HepG2 (cell line): ENCODE data around the gene ZNF562. TPM values are rescaled to one million over a fixed set of nuclear protein-coding genes. Genes with fewer than 3 reads are reported as not detected.

Experiments
- ATF2 ChIP-seq: sonication (generic); formaldehyde crosslinking; IDR thresholded peaks from 2 replicates; pipeline ENCODE4 v1.4.0; 2020; ENCODE audit warnings: missing genetic modification reagents
- CBFB ChIP-seq: sonication (generic); formaldehyde crosslinking; IDR thresholded peaks from 2 replicates; pipeline ENCODE4 v1.4.0; 2020; ENCODE audit warnings: missing genetic modification reagents
- DMAP1 ChIP-seq: IDR thresholded peaks from 2 replicates; pipeline ENCODE4 v1.6.1; 2016
- NR2F6 ChIP-seq, 2 experiments: IDR thresholded peaks; 2 replicates each; pipeline ENCODE4 v1.6.1; 2016; ENCODE audit warnings: antibody characterized with exemption in 1 of 2, mild to moderate bottlenecking in 1 of 2
- ZBTB42 ChIP-seq: sonication (generic); formaldehyde crosslinking; IDR thresholded peaks from 2 replicates; pipeline ENCODE4 v1.5.0; 2020; ENCODE audit warnings: mild to moderate bottlenecking, missing genetic modification reagents
- ZBTB49 ChIP-seq: sonication (generic); formaldehyde crosslinking; IDR thresholded peaks from 2 replicates; pipeline ENCODE4 v1.4.0; 2020; ENCODE audit warnings: missing genetic modification reagents, borderline replicate concordance
- ZFY ChIP-seq: sonication (generic); formaldehyde crosslinking; IDR thresholded peaks from 2 replicates; pipeline ENCODE4 v1.4.0; 2020; ENCODE audit warnings: missing genetic modification reagents
- ZHX2 ChIP-seq, 2 experiments: sonication (generic) in 1 of 2; formaldehyde crosslinking in 1 of 2; IDR thresholded peaks; 2 replicates each; pipeline versions ENCODE4 v1.6.1 to v1.9.0; 2014 to 2022; ENCODE audit warnings: antibody characterized with exemption in 1 of 2, borderline replicate concordance in 1 of 2, inconsistent platforms in 1 of 2, low read depth in 1 of 2, missing genetic modification reagents in 1 of 2
- ZNF225 ChIP-seq: sonication (generic); formaldehyde crosslinking; IDR thresholded peaks from 2 replicates; pipeline ENCODE4 v1.4.0; 2020; ENCODE audit warnings: mild to moderate bottlenecking, missing genetic modification reagents
- ZNF354B ChIP-seq: sonication (generic); formaldehyde crosslinking; IDR thresholded peaks from 2 replicates; pipeline ENCODE4 v1.8.0; 2022; ENCODE audit warnings: mild to moderate bottlenecking, missing genetic modification reagents
- ZNF512 ChIP-seq: sonication (generic); formaldehyde crosslinking; IDR thresholded peaks from 2 replicates; pipeline ENCODE4 v1.4.0; 2020; ENCODE audit warnings: mild to moderate bottlenecking, missing genetic modification reagents
- ZNF513 ChIP-seq: sonication (generic); formaldehyde crosslinking; conservative IDR thresholded peaks from 2 replicates; pipeline ENCODE4 v1.5.0; 2020; ENCODE audit warnings: missing genetic modification reagents
- ZNF749 ChIP-seq: sonication (generic); formaldehyde crosslinking; IDR thresholded peaks from 2 replicates; pipeline ENCODE4 v1.8.0; 2022; ENCODE audit warnings: mild to moderate bottlenecking, missing genetic modification reagents, moderate library complexity, borderline replicate concordance
- ZNF772 ChIP-seq: sonication (generic); formaldehyde crosslinking; IDR thresholded peaks from 2 replicates; pipeline ENCODE4 v1.5.0; 2020; ENCODE audit warnings: mild to moderate bottlenecking, missing genetic modification reagents
- polyA plus RNA-seq, 8 experiments: library from polyadenylated mRNA; depleted of rRNA in 3 of 8; stranded (reverse) in 7 of 8; unstranded in 1 of 8; fragments of >200 nt; fragmentation: Illumina TruSeq in 4 of 8; extraction: Trizol in 4 of 8; gene quantifications; 2 replicates each; pipeline versions ENCODE4 v1.2.1 to v1.2.3, GENCODE V29; 2011 to 2016; ENCODE audit warnings: low read depth in 4 of 8, missing spikeins in 1 of 8, mixed read lengths in 1 of 8; ENCODE audit not compliant: insufficient read depth in 1 of 8
- total RNA-seq, 5 experiments: library from RNA; depleted of rRNA; stranded (reverse); fragments of >200 nt; fragmentation: Illumina TruSeq; extraction: Trizol; gene quantifications; 2 replicates each; pipeline ENCODE4 v1.2.3, GENCODE V29; 2016; ENCODE audit warnings: low read depth in 1 of 5

ZNF562 gene
- total and polyA plus RNA-seq, 2 of the 13 experiments (the other 11 are each of a cell fraction or from before 2014, with no cell fraction given), result 13.1 to 32.7 TPM

- TF ChIP-seq ZBTB49, result no peak
- TF ChIP-seq ZBTB42 (CRISPR knock-in tag), result no peak
- peak; percentile 88; the same call in 1 of the 2 replicates for TF ChIP-seq ZHX2 (IDR thresholded peaks at IDR 0.05; ENCODE audit: low read depth)
- peak; percentile 29; the same call in 1 of the 2 replicates for TF ChIP-seq ZHX2 (CRISPR knock-in tag; IDR thresholded peaks at IDR 0.05; ENCODE audit: borderline replicate concordance)
- TF ChIP-seq ATF2 (CRISPR knock-in tag), result peak; percentile 86
- peak; percentile 89 for TF ChIP-seq DMAP1
- TF ChIP-seq ZNF354B (CRISPR knock-in tag), result no peak
- peak; percentile 51 for TF ChIP-seq ZNF772 (CRISPR knock-in tag)
- TF ChIP-seq ZNF749, result no peak
- TF ChIP-seq ZNF513 (CRISPR knock-in tag), result 0 out of 2 replicates have a peak, but pooled peaks have one; percentile 13
- TF ChIP-seq NR2F6 (IDR thresholded peaks at IDR 0.05), result 0 out of 2 replicates have a peak, but pooled peaks have one; percentile 47
- no peak for TF ChIP-seq NR2F6 (CRISPR knock-in tag; IDR thresholded peaks at IDR 0.05)
- no peak; the same call in 1 of the 2 replicates for TF ChIP-seq CBFB (CRISPR knock-in tag)
- no peak for TF ChIP-seq ZNF512 (CRISPR knock-in tag)
- peak; percentile 96 for TF ChIP-seq ZFY
- 0 out of 2 replicates have a peak, but pooled peaks have one; percentile 68 for TF ChIP-seq ZNF225 (CRISPR knock-in tag)
Measured at GRCh38 chr19:9621156-9622037, 53.5 kb downstream of the ZNF562 start, which contains the start of gene ZNF561 (continued).
